Smooth muscle cell (in vitro differentiated cells): ENCODE data around the gene ZNF423. TPM values are rescaled to one million over a fixed set of nuclear protein-coding genes. Genes with fewer than 3 reads are reported as not detected.

Source experiments
- DNase-seq: peaks from one replicate; lab custom pipeline; 2025; ENCODE audit not compliant: unreplicated experiment; lab: John Stamatoyannopoulos, UW
- H2AFZ ChIP-seq: fragments of 200-600 bp; sonication (generic); 2 replicates; pipeline ENCODE4 v1.6.0; 2016; ENCODE audit warnings: antibody characterized with exemption, low read depth, mild to moderate bottlenecking
- H3F3A ChIP-seq: fragments of 200-600 bp; sonication (generic); 2 replicates; pipeline ENCODE4 v1.6.0; 2017; ENCODE audit warnings: antibody characterized with exemption, low read depth
- H3K27ac ChIP-seq: fragments of 200-600 bp; sonication (generic); 2 replicates; pipeline ENCODE4 v1.5.1; 2016; ENCODE audit warnings: low read depth, mild to moderate bottlenecking
- H3K27me3 ChIP-seq: fragments of 200-600 bp; sonication (generic); 2 replicates; pipeline ENCODE4 v1.6.1; 2016; ENCODE audit warnings: low read depth, mild to moderate bottlenecking
- H3K36me3 ChIP-seq: fragments of 200-600 bp; sonication (generic); 2 replicates; pipeline ENCODE4 v1.5.1; 2016; ENCODE audit warnings: low read depth
- H3K4me1 ChIP-seq: fragments of 200-600 bp; sonication (generic); 2 replicates; pipeline ENCODE4 v1.5.1; 2016; ENCODE audit warnings: low read depth
- H3K4me2 ChIP-seq: fragments of 200-600 bp; sonication (generic); 2 replicates; pipeline ENCODE4 v1.6.0; 2016; ENCODE audit warnings: mild to moderate bottlenecking
- H3K4me3 ChIP-seq: fragments of 200-600 bp; sonication (generic); 2 replicates; pipeline ENCODE4 v1.5.1; 2016; ENCODE audit warnings: mild to moderate bottlenecking
- H3K79me2 ChIP-seq: fragments of 200-600 bp; sonication (generic); 2 replicates; pipeline ENCODE4 v1.6.0; 2016; ENCODE audit warnings: low read depth, mild to moderate bottlenecking
- H3K9ac ChIP-seq: fragments of 200-600 bp; sonication (generic); 2 replicates; pipeline ENCODE4 v1.6.0; 2016; ENCODE audit warnings: low read depth
- H3K9me3 ChIP-seq: fragments of 200-600 bp; sonication (generic); replicated peaks from 2 replicates; pipeline ENCODE4 v1.5.1; 2016; ENCODE audit warnings: low read depth
- H4K20me1 ChIP-seq: fragments of 200-600 bp; sonication (generic); 2 replicates; pipeline ENCODE4 v1.6.0; 2016; ENCODE audit warnings: low read depth
- CTCF ChIP-seq: fragments of 200-600 bp; sonication (generic); IDR thresholded peaks from 2 replicates; pipeline ENCODE4 v1.5.1; 2017; ENCODE audit warnings: borderline replicate concordance, mild to moderate bottlenecking, antibody characterized with exemption; ENCODE audit not compliant: insufficient read depth, poor library complexity, severe bottlenecking
- WGBS: methylation state at CpG from one replicate; pipeline ENCODE4 v1.1.7; 2016; ENCODE audit warnings: low lambda C conversion rate; 5-methylcytosine and 5-hydroxymethylcytosine counted together
- polyA plus RNA-seq: library from polyadenylated mRNA; unstranded; fragments of >200 nt; fragmentation: Nextera tagmentation; extraction: Ambion mirVana; gene quantifications from 2 replicates; pipeline ENCODE4 v1.2.1, GENCODE V29; 2016
- total RNA-seq: library from RNA; depleted of rRNA; stranded (reverse); fragments of >200 nt; gene quantifications from 2 replicates; pipeline ENCODE4 v1.2.3, GENCODE V29; 2014

Gene ZNF423
- total and polyA plus RNA-seq, 2 experiments from 2014 or later, result 6.9 to 7.0 TPM

GRCh38 chr16:49603956-49604355 is 252.0 kb downstream of the ZNF423 start:
- Histone ChIP-seq H3K79me2 (no peaks in the 10 kb centered on the region), H3K4me1 (peaks cover 12% of the 10 kb centered on the region), H2AFZ (no peak overlapping the region), H3F3A (no peaks in the 10 kb centered on the region), H3K9ac (no peak overlapping the region), H4K20me1 (peaks cover 11% of the 10 kb centered on the region), H3K9me3 (no peaks in the 10 kb centered on the region), H3K4me3 (no peak overlapping the region), H3K36me3 (no peaks in the 10 kb centered on the region), H3K27ac (no peak overlapping the region), H3K4me2 (no peak overlapping the region), H3K27me3 (no peaks in the 10 kb centered on the region)
- no peak for DNase-seq
- 97% methylated on average over 9 of the region's 9 CpGs for WGBS
- no peak for TF ChIP-seq CTCF

GRCh38 chr16:49602976-49603310 is 253.0 kb downstream of the ZNF423 start:
- Histone ChIP-seq H3K27me3 (no peaks in the 10 kb centered on the region), H3K79me2 (no peaks in the 10 kb centered on the region), H3K4me3 (no peak overlapping the region), H3K4me1 (peaks cover 1% of the 10 kb centered on the region), H3K27ac (no peak overlapping the region), H3K9me3 (no peaks in the 10 kb centered on the region), H3K9ac (no peak overlapping the region), H3F3A (no peaks in the 10 kb centered on the region), H2AFZ (no peak overlapping the region), H4K20me1 (peaks cover 6% of the 10 kb centered on the region), H3K36me3 (no peaks in the 10 kb centered on the region), H3K4me2 (no peak overlapping the region)
- no peak for TF ChIP-seq CTCF
- no peak for DNase-seq
- WGBS, result 96% methylated on average over 9 of the region's 9 CpGs

GRCh38 chr16:49602201-49602975 is 253.5 kb downstream of the ZNF423 start:
- no peaks in the 10 kb centered on the region for H3K36me3 ChIP-seq
- peaks cover 6% of the 10 kb centered on the region for H4K20me1 ChIP-seq
- no peak for DNase-seq
- no peak overlapping the region for H2AFZ ChIP-seq
- WGBS, result 88% methylated on average over 22 of the region's 22 CpGs
- H3K9ac ChIP-seq, result no peak overlapping the region
- no peaks in the 10 kb centered on the region for H3K4me1 ChIP-seq
- H3K4me3 ChIP-seq, result no peak overlapping the region
- no peak for TF ChIP-seq CTCF
- H3K9me3 ChIP-seq, result no peaks in the 10 kb centered on the region
- H3K4me2 ChIP-seq, result no peak overlapping the region
- no peak overlapping the region for H3K27ac ChIP-seq
- no peaks in the 10 kb centered on the region for H3K79me2 ChIP-seq
- H3K27me3 ChIP-seq, result no peaks in the 10 kb centered on the region
- H3F3A ChIP-seq, result no peaks in the 10 kb centered on the region

- Histone ChIP-seq H3F3A (no peaks in the 10 kb centered on the region), H3K27me3 (no peaks in the 10 kb centered on the region), H3K27ac (no peak overlapping the region), H3K9ac (no peak overlapping the region), H3K4me3 (no peak overlapping the region), H2AFZ (no peak overlapping the region), H3K36me3 (no peaks in the 10 kb centered on the region), H3K4me1 (peaks cover 7% of the 10 kb centered on the region), H3K9me3 (no peaks in the 10 kb centered on the region), H3K79me2 (no peaks in the 10 kb centered on the region), H3K4me2 (no peak overlapping the region), H4K20me1 (peaks cover 6% of the 10 kb centered on the region)
- 95% methylated on average over 6 of the region's 6 CpGs for WGBS
- DNase-seq, result no peak
- TF ChIP-seq CTCF, result no peak
These were observed 254.3 kb downstream of the ZNF423 start for GRCh38 chr16:49601576-49601975.
